ENCODE data around the gene FIZ1.

FIZ1 gene

GRCh38 chr19:55613396-55613795, 14.1 kb upstream of the FIZ1 start:
- DNase-seq, result no peak

DNA sequence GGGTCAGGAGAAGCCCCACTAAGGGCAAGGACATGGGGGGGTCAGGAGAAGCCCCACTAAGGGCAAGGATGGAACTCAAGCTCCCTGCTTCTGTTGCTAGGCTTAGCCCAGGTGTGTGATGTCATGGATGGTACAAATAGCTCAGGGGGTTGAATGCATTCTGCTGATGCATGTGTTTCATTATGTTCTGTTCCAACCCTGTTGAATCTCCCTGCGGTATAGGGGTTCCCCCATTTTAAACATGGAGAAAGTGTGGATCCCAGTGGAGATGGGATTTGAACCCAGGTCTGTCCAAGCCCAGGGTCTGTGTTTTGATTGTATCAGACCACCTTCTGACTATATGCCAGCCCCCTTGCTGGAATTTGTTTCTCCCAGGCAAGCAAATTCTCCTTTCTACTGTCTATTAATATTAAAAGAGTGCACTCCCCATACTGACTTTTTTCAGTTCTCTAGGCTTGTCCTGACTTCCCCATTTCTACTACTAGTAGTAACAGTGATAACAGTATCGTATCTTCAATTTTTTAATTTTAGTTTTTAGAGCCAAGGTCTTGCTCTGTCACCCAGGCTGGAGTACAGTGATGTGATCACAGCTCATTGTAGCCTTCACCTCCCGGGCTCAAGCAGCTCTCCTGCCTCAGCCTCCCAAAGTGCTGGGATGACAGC, 12.8 kb upstream of the FIZ1 start:
- no peak for DNase-seq

GRCh38 chr19:55611300-55611982, 12.1 kb upstream of the FIZ1 start:
- no peak for DNase-seq

DNA sequence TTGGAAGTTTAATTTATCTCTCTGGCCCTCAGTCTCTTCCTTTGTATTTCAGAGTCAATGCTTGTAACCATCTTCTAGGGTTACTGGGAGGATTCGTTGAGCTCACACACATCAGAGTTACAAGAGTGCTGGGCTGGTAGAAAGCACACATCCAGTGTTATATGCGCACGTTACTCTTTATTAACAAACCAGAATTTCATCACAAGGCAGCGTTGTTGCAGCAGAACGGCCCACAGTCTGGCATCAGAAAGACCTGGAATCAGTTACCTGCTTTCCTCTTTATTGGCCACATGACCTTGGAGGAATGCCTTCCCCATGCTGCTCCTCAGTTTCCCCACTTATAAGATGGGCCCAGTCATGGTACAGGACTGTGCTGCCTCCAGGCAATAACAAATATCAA, 10.0 kb upstream of the FIZ1 start:
- DNase-seq, result no peak

DNA sequence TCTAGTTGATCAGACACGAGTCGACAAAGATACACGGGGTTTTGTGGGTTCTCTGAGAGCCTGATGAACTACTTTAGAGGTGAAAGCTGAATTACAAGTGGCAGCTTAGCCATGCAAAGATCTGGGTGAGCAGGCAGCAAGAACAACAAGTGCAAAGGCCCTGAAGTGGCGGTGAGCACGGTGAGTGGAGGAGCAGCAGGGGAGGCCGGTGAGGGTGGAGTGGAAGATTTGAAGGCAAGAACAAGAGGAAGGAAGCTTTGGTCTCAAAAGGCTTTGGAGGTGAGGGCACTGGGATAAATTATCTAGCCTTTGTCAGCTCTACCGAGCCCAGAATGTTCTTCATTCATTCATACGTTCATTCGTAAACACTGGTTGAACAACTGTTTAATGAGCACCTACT, 7.5 kb upstream of the FIZ1 start:
- DNase-seq, result no peak

GRCh38 chr19:55606471-55606787, 7.1 kb upstream of the FIZ1 start:
- DNase-seq, result no peak

DNA sequence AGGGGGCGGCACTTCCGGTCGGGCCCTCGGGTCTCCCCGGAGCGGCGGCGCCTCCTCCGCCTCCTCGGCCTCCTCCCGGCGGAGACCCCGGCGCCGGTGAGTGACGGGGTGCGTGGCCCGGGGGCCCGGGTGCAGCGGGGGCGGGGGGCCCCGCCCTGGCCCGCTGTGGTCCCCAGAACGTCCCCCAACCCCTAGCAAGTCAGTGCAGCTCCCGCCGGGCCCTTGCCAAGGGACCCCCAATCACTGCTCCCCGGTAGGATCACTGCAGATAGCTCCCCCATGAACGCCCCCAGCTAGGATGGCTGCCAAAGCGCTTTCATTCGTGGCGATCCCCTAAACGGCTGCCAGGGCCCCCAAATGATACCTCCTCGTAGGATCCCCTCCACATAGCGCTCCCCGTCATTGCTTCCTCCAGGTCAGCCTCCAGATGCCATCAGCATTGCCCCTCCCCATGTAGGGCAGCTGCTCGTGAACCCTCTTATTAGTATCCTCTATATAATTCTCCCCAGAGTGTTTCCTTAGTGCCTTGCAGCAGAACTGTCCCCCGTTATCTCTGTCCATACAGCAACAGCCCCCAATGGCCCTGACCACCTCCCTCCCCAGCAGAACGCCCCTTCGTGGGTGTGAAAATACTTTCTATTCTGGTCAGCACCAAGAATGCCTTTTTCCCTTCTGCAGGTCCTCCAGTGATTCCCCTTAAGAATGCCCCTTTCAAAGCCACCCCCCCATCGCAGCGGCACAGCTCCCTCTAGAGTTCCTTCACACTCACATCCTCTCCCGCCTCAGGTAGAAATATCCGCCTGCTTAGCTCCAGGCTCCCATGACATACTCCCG, 6.5 kb upstream of the FIZ1 start, which contains the start of gene ZNF865:
TSS of gene ZNF865 (plus strand) at position 11 of the 834 bp plus-strand sequence. CDS start 7,972 bp downstream, outside the sequence.
- peak; percentile 78 for DNase-seq

- peak; percentile 99 for DNase-seq
Measured at GRCh38 chr19:55605207-55605636, 5.9 kb upstream of the FIZ1 start.

- DNase-seq, result no peak
Measured at GRCh38 chr19:55603581-55604292, 4.4 kb upstream of the FIZ1 start.

DNA sequence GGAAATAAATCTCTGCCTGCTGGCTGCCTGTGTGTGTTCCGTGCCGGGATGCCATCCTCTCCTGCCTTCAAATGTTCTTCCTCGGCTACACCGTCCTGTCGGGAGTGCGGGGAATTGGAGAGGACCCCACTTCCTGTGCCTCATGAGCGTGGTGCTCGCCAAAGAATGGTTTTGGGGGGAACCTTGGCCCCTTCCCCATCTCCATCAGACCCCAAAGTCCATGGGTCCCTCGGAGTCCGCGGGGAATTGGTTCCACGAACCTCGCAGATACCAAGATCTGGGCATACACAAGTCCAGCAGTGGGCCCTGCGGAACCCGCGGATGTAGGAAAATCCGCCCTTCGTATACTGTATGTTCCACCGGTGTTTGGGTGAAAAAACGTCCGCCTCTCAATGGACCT, 3.8 kb upstream of the FIZ1 start:
- no peak for DNase-seq

GRCh38 chr19:55602104-55603001, 3.0 kb upstream of the FIZ1 start:
- no peak for DNase-seq

GRCh38 chr19:55601084-55601483, 1.8 kb upstream of the FIZ1 start:
- no peak for DNase-seq

DNA sequence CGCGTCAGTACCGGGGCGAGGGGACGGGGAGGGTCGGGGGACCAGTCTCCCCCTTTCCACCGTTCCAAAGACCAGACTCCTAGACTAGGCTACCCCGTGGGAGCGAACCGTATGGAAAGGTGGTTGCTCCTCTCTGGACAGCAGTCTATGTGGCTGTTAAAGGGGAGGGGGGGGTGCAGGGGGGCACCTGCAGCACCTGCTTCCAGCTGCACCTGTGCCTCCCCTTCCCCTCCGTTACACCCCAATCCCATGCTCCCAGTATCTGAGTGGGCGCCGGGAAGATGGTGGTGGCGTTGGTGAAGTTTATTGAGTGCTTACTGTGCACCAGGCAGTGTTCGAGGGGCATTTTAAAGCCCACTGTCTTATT, 1.3 kb upstream of the FIZ1 start:
- DNase-seq, result no peak

- peak; percentile 92 for DNase-seq
Measured at GRCh38 chr19:55599842-55600661, 735 bp upstream of the FIZ1 start, which contains the start of gene ZNF524. Gene ZNF524, plus strand, starts transcription at chr19:55600288. Its CDS starts 1,825 bp downstream, at chr19:55602113.

GRCh38 chr19:55598719-55599467, 424 bp downstream of the FIZ1 start:
- DNase-seq, result peak; percentile 97

GRCh38 chr19:55598034-55598433, 1.3 kb downstream of the FIZ1 start:
- DNase-seq, result no peak

DNA sequence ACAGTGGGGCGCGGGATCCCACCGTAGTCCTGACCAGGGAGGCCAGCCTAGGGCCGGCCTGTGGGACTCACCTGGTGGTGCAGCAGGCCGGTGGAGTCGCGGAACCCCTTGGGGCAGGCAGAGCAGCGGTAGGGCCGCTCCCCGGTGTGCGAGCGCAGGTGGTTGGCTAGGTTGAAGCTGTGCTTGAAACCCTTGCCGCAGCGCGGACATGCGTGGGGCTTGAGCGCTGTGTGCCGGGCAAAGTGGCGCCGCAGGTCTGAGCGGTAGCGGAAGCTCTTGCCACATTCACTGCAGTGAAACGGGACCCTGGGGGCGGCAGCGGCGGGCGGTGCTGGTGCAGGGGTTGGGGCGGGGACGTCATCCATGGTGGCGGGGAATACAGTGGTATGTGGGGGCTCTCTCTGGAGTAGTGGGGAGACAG, 1.8 kb downstream of the FIZ1 start:
- no peak for DNase-seq

DNA sequence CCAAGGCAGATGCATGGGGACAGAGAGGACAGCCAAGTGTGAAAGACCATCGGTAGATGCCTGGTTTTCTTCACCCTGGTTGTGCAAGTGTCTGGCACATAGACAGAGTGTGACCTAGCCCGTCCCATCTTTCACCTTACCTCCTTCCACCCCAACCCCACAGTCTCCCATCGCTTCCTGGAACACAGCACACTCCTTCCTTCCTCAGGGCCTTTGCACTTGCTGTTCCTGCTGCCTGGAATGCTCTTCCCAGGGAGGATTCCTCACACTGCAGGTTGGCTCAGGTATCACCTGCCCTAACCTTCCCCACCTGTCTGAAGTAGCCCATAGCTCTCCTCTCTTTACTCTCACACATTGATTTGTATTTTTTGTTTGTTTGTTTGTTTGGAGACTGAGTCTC, 3.0 kb downstream of the FIZ1 start:
- DNase-seq, result no peak

- no peak for DNase-seq
Measured at GRCh38 chr19:55594996-55595545, 4.2 kb downstream of the FIZ1 start.
